Endothelial cell of hepatic sinusoid (primary cell): ENCODE data around the gene TTYH3.
"Not testable (repeated sequence)": the region's sequence is repeated elsewhere in the genome, so short reads cannot be mapped to it uniquely, and the experiment has no call there.

Experiments
- in situ Hi-C: cut with HindIII; loops from 2 replicates; pipeline ENCODE4 v1.10.0; 2017; ENCODE audit warnings: low sequenced_read_pairs

TTYH3 gene

GRCh38 chr7:2631946-2632732 lies at the start of gene TTYH3:
Gene TTYH3 (plus strand): TSS chr7:2631986. CDS start chr7:2632156, 170 bp downstream.
- in situ Hi-C loops, result no loop called here

- in situ Hi-C loops, result no loop called here
Measured at GRCh38 chr7:2582006-2582735, 49.6 kb upstream of the TTYH3 start.

- in situ Hi-C loops, result no loop called here
Measured at GRCh38 chr7:2583798-2584580, 47.8 kb upstream of the TTYH3 start.

- in situ Hi-C loops, result no loop called here
Measured at GRCh38 chr7:2585446-2585845, 46.3 kb upstream of the TTYH3 start.

- in situ Hi-C loops, result no loop called here
Measured at GRCh38 chr7:2586326-2587020, 45.3 kb upstream of the TTYH3 start.

- in situ Hi-C loops, result no loop called here
Measured at GRCh38 chr7:2587134-2587533, 44.7 kb upstream of the TTYH3 start.

- in situ Hi-C loops, result no loop called here
Measured at GRCh38 chr7:2587778-2588177, 44.0 kb upstream of the TTYH3 start.

- in situ Hi-C loops, result no loop called here
Measured at GRCh38 chr7:2589341-2589740, 42.4 kb upstream of the TTYH3 start.

GRCh38 chr7:2589941-2590340 lies 41.8 kb upstream of the TTYH3 start:
- in situ Hi-C loops, result not testable (repeated sequence)

GRCh38 chr7:2592375-2592865 lies 39.4 kb upstream of the TTYH3 start:
- in situ Hi-C loops, result no loop called here

GRCh38 chr7:2593036-2593727 lies 38.6 kb upstream of the TTYH3 start:
- in situ Hi-C loops, result no loop called here

- in situ Hi-C loops, result no loop called here
Measured at GRCh38 chr7:2594599-2594998, 37.2 kb upstream of the TTYH3 start.

- in situ Hi-C loops, result no loop called here
Measured at GRCh38 chr7:2595258-2595860, 36.4 kb upstream of the TTYH3 start.

GRCh38 chr7:2596464-2597272 lies 35.1 kb upstream of the TTYH3 start:
- in situ Hi-C loops, result no loop called here

- in situ Hi-C loops, result no loop called here
Measured at GRCh38 chr7:2597273-2597640, 34.5 kb upstream of the TTYH3 start.

GRCh38 chr7:2598154-2598823 lies 33.5 kb upstream of the TTYH3 start:
- in situ Hi-C loops, result no loop called here

GRCh38 chr7:2601065-2601464 lies 30.7 kb upstream of the TTYH3 start:
- in situ Hi-C loops, result no loop called here

GRCh38 chr7:2601907-2602306 lies 29.9 kb upstream of the TTYH3 start:
- in situ Hi-C loops, result no loop called here
